NCI-H774 (cell line): ENCODE measurements around the gene ABCA13.

Experiments used
- DNase-seq: peaks from one replicate; lab custom pipeline; 2025; lab: John Stamatoyannopoulos, UW

ABCA13 gene

GRCh38 chr7:48525736-48526732 lies 354.8 kb downstream of the ABCA13 start:
- DNase-seq = no peak

DNA sequence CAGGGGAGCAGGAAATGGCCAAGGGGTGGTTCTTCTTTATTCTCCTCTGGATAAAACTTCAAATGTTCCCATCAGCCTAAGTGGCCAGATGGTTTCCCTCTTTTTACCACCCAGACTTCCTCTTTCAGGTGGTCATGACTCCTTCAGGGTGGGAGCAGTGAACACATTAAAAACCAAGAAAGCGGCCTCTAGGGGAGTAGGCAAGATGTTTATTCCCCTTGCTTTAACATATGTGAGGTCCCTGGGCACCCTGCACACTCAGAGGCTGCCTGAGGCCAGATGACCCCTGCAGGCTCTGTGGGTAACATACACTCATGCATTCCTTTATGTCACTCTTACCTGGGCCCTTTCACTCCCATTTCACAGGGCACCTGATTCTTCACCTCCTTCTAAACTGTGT lies 357.4 kb downstream of the ABCA13 start:
- DNase-seq = no peak

DNA sequence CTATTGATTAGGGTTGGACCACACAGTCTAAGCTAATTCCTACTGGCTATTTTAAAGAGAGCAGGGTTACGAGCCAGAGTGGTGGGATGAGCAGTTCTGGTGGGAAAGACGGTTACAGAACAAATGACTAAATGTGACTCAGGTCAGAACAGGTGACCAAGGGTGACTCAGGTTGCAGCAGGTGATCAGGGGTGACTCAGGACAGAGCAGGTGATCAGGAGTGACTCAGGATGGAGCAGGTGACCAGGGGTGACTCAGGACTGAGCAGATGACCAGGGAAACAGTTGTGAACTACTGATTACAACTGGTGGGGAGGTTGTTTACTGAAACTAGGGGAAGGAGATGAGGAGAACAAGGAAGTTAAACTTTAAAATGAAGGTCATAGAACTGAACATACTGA lies 366.3 kb downstream of the ABCA13 start:
- no peak for DNase-seq

GRCh38 chr7:48540746-48541145 lies 369.5 kb downstream of the ABCA13 start:
- DNase-seq = no peak

GRCh38 chr7:48548667-48549066 lies 377.4 kb downstream of the ABCA13 start:
- DNase-seq = no peak

GRCh38 chr7:48551652-48552051 lies 380.4 kb downstream of the ABCA13 start:
- no peak for DNase-seq

DNA sequence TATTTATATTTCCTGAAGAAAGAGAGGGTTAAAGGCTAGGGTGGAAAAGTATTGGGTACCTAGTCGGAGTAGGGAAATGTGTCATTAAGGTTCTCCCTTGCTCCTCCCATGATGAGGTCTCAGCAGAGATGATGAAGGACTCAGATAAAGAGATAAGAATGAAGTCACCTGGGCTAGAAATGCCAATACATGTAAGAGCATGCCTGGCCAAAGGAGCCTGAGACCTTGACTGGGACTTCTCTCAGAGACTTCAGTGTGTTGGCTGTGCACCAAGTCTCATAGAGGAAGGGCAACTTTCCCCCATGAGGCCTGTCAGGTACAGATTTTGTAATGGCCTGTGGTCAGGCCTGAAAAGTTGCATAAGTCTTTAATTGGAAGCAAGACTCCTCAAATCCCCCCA lies 392.1 kb downstream of the ABCA13 start:
- no peak for DNase-seq

- no peak for DNase-seq
Measured at GRCh38 chr7:48575516-48575915, 404.3 kb downstream of the ABCA13 start.

DNA sequence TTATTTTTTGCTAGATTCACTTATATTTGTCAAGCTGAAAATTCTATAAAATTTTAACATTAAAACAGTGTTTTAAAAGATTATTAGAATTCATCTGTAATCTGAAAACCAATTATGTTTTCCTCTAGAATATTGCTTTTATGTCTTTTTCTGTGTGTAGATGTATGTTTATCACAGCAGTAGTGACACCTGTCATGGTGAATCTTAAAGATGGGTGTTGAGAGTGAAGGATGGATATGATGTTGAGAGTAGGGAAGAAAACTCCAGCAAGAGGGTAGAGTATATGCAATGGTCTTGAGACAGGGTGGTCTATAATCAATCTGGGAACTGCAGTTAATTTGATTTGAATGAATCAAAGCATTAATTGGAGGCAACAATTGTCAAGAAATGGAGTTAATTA lies 416.2 kb downstream of the ABCA13 start:
- no peak for DNase-seq

DNA sequence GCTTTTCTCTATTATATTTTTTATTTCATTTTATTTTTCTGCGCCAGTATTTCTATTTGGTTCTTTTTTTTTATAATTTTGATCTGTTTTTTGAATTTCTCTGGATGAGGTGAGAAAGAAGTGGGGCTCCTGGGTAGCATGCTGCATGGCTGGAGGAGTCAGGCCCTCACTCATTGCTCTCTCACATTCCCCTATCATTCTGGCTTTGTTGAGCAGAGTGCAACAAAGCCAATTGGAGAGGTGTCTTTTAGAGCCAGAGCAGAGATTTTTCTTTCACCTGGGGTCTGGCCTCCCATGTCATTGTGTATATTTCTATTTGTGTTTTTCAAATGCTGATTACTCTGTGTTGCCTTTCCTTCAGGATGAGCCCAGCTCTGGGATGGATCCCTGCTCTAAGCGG lies 423.1 kb downstream of the ABCA13 start:
- no peak for DNase-seq

DNA sequence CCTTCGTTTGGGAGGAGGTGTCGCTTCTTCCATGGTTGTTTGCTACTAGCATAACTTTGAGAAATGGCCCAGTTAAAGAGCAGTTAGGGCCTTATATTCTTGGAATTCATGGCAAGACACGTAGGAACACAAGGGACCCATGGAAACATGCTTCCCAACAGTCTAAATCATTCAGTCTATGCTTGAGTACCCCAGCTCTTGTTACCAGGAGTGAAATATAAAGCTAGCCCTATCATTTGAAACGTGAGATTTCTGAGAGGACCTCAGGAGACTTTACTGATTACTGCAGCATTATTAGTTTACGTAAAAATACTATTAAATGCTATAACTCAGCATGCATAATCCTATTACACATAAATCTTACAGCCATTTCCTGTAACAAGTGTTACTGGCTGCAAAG lies 424.5 kb downstream of the ABCA13 start:
- no peak for DNase-seq

GRCh38 chr7:48610705-48611104 lies 439.4 kb downstream of the ABCA13 start:
- DNase-seq = no peak

GRCh38 chr7:48611993-48612392 lies 440.7 kb downstream of the ABCA13 start:
- no peak for DNase-seq

GRCh38 chr7:48617508-48617907 lies 446.2 kb downstream of the ABCA13 start:
- no peak for DNase-seq

DNA sequence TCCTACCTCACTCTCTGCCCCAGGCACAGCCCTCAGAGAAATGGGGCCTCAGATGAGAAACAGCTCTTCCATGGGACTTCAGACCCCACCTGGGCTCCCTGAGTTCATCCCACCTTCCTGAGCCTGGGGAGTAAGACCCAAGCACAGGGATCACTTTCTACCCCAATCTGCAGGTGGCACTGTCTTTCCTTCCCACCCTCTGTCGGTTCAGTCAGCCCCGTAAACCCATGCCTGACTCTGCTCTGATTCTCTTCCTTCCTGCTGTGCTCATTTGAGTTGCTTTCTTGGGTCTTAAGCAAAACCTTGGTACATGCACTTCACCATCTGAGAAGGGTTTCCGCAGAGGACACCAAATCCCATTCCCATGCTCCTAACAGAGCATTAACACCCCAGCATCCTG lies 446.7 kb downstream of the ABCA13 start:
- no peak for DNase-seq

GRCh38 chr7:48621076-48621475 lies 449.8 kb downstream of the ABCA13 start:
- no peak for DNase-seq

DNA sequence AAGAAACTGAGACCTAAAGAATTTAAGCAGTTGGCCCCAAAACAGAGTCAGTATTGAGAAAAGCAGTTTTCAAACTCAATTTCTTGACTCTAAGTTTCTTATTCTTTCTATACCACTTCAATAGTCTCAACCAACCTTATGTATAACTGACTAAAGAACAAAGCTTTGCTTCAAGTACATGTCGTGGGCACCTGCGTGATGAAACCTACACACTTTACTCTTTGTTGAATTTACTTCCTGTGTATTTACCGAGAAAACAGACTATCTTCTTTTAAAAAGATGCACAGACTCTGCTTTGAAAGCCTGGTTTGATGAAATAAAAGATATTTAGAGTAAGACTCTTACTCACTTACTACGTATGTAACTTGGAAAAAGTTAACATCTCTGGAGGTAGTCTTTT lies 455.9 kb downstream of the ABCA13 start:
- DNase-seq = no peak

GRCh38 chr7:48628793-48629349 lies 457.6 kb downstream of the ABCA13 start:
- DNase-seq = no peak

DNA sequence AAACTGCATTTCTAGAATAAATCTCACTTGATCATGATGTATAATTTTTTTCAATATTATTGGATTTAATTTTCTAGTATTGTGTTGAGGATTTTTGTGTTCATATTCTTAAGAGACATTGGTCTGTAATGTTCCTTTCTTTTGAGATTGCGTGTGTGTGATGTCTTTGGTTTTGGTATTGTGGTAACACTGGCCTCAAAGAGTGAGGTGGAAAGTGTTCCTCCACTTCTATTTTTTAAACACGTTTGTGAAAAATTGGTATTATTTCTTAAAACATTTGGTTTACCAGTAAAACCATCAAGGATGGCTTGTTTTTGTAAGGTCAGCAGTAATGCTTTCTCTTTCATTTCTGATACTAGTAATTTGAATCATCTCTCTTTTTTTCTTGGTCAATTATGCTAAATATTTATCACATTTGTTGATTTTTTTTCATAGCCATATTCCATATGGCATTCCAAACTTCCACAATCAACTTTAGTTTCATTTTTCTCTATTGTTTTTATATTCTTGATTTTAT lies 462.9 kb downstream of the ABCA13 start:
- DNase-seq = no peak

DNA sequence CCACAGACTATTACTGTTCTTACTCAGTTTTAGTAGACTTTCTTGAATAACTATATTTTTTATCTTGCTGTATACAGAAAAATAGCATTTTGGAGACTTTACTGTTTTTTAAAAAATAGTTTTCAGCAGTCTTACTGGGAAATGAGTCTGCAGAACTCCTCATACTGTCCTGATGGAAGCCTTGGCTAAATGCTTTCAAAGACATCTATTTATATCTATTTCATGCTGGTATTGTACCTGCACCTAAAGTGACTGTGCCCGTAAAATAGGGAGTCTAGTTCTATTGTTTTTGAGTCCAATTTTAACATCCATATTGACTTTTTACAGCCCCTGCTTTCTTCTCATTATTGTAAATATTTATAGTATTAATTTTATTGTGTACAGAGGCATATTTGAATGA lies 464.5 kb downstream of the ABCA13 start:
- no peak for DNase-seq

DNA sequence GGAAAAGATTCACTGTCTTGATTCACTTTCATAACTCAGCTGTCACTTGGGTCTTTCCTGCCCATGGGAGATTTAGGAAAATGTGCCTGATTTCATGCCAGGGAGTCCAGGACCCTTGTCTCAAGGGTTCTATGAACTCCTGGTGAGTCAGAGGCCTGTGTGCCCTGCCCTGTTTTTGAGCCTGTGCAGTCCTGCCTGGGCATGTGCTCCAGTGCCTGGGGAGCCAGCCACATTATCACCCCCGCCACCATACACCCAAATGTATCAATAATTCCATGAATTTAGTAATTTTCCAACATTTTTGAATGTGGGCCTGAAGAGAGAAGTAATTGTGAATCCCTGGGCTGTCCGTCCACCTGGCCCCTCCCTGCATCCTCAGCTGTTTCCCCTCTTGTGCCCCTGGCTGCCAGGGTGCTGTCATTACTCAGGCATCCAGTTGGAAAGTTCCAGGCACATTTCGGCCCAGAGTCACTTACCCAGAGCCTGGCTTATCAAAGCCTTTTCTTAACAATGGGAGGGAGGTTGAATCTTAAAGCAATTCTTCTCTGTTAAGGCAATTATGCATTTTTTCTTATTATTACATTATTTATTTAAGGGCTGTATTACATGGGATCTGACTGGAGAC lies 465.2 kb downstream of the ABCA13 start:
- no peak for DNase-seq

DNA sequence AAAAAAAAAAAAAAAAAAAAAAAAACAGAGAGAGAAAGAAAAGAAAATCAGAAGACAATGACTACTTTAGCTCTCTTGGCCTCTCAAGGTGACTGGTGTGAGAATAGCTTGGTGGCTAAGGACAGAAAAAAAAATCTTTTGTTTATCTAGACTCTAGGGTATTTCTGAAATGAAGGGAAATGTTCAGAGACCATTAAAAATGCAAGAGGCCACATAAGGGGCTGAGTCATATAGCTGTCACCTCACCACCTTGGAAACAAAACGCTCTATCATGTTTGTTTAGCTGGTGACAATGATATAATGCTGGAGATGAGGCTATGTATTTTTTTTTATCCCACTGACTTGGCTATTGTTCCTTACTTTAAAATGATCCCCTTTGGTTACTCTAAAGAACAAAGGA lies 466.1 kb downstream of the ABCA13 start:
- peak; percentile 49 for DNase-seq

GRCh38 chr7:48638041-48638440 lies 466.8 kb downstream of the ABCA13 start:
- no peak for DNase-seq
